WTC11 (cell line): Measurements from ENCODE around the gene ROBO4. TPM values are rescaled to one million over a fixed set of nuclear protein-coding genes. Genes with fewer than 3 reads are reported as not detected.

Experiments used
- ATAC-seq: fragments of 200-7000 bp; cut with Tn5 transposase; 2 replicates; pipeline ENCODE4 v1.10.0; 2021; ENCODE audit warnings: mild to moderate bottlenecking, moderate library complexity
- CTCF ChIA-PET: fragments of 300-600 bp; sonication (Branson Sonifier 250); formaldehyde crosslinking; loops from one replicate; lab custom pipeline; 2021; ENCODE audit warnings: antibody characterized with exemption; lab: Charles Lee
- POLR2A ChIA-PET: fragments of 350-600 bp; sonication (Branson Sonifier 250); formaldehyde crosslinking; loops from one replicate; lab custom pipeline; 2021; ENCODE audit warnings: antibody characterized with exemption; lab: Charles Lee
- DNase-seq: peaks from one replicate; pipeline ENCODE4 v3.0.0; 2021; ENCODE audit warnings: low spot score
- H3K27ac Mint-ChIP-seq: 2 replicates; pipeline ENCODE4 v1.8.0; 2021; ENCODE audit warnings: mixed read lengths
- H3K27me3 Mint-ChIP-seq: 2 replicates; pipeline ENCODE4 v1.8.0; 2021; ENCODE audit warnings: low read depth, mild to moderate bottlenecking, moderate library complexity, mixed read lengths
- H3K36me3 Mint-ChIP-seq: 2 replicates; pipeline ENCODE4 v1.8.0; 2021; ENCODE audit warnings: mixed read lengths
- H3K4me1 Mint-ChIP-seq: 2 replicates; pipeline ENCODE4 v1.8.0; 2022; ENCODE audit warnings: mixed read lengths
- H3K4me3 Mint-ChIP-seq: 2 replicates; pipeline ENCODE4 v1.8.0; 2021; ENCODE audit warnings: mild to moderate bottlenecking, moderate library complexity, mixed read lengths
- H3K9me3 Mint-ChIP-seq: 2 replicates; pipeline ENCODE4 v1.8.0; 2021; ENCODE audit warnings: mixed read lengths
- ATF3 ChIP-seq: sonication (generic); formaldehyde crosslinking; conservative IDR thresholded peaks from 2 replicates; pipeline ENCODE4 v1.8.1; 2022; ENCODE audit warnings: mild to moderate bottlenecking, missing genetic modification reagents
- ATF6 ChIP-seq: sonication (generic); formaldehyde crosslinking; IDR thresholded peaks from 2 replicates; pipeline ENCODE4 v1.8.1; 2023; ENCODE audit warnings: mild to moderate bottlenecking, missing genetic modification reagents
- CTCF ChIP-seq: fragments of 200-600 bp; IDR thresholded peaks from 2 replicates; pipeline ENCODE4 v1.8.0; 2022; ENCODE audit warnings: antibody characterized with exemption
- E2F5 ChIP-seq: sonication (generic); formaldehyde crosslinking; IDR thresholded peaks from 2 replicates; pipeline ENCODE4 v1.8.1; 2022; ENCODE audit warnings: mild to moderate bottlenecking, moderate library complexity, missing genetic modification reagents
- ELF4 ChIP-seq: sonication (generic); formaldehyde crosslinking; IDR thresholded peaks from 2 replicates; pipeline ENCODE4 v1.8.1; 2022; ENCODE audit warnings: low read depth, mild to moderate bottlenecking, moderate library complexity, missing genetic modification reagents
- ERG ChIP-seq: fragments of 250-450 bp; sonication (Bioruptor Pico); IDR thresholded peaks from 2 replicates; pipeline ENCODE4 v1.8.0; 2021; ENCODE audit warnings: mild to moderate bottlenecking
- GRHL2 ChIP-seq: fragments of 250-450 bp; sonication (Bioruptor Pico); IDR thresholded peaks from 2 replicates; pipeline ENCODE4 v1.8.0; 2022; ENCODE audit warnings: mild to moderate bottlenecking, moderate library complexity; ENCODE audit not compliant: insufficient replicate concordance, severe bottlenecking
- MYBL2 ChIP-seq: sonication (generic); formaldehyde crosslinking; IDR thresholded peaks from 2 replicates; pipeline ENCODE4 v1.8.1; 2023; ENCODE audit warnings: mild to moderate bottlenecking, moderate library complexity, missing genetic modification reagents
- PRDM15 ChIP-seq: sonication (generic); formaldehyde crosslinking; IDR thresholded peaks from 2 replicates; pipeline ENCODE4 v1.8.0; 2022; ENCODE audit warnings: missing genetic modification reagents
- PRRX2 ChIP-seq: fragments of 250-450 bp; sonication (Bioruptor Pico); IDR thresholded peaks from 2 replicates; pipeline ENCODE4 v1.8.0; 2021; ENCODE audit warnings: mild to moderate bottlenecking
- SMAD3 ChIP-seq: sonication (generic); formaldehyde crosslinking; IDR thresholded peaks from 2 replicates; pipeline ENCODE4 v1.8.0; 2022; ENCODE audit warnings: missing genetic modification reagents, mild to moderate bottlenecking, borderline replicate concordance
- STAT6 ChIP-seq: sonication (generic); formaldehyde crosslinking; conservative IDR thresholded peaks from 2 replicates; pipeline ENCODE4 v1.8.1; 2023; ENCODE audit warnings: mild to moderate bottlenecking, low read depth, missing genetic modification reagents, moderate library complexity
- TCF7 ChIP-seq: sonication (generic); formaldehyde crosslinking; IDR thresholded peaks from 2 replicates; pipeline ENCODE4 v1.8.0; 2022; ENCODE audit warnings: mild to moderate bottlenecking, low read depth, missing genetic modification reagents, moderate library complexity
- TP53 ChIP-seq: sonication (generic); formaldehyde crosslinking; IDR thresholded peaks from 2 replicates; pipeline ENCODE4 v1.8.1; 2023; ENCODE audit warnings: mild to moderate bottlenecking, missing genetic modification reagents
- USF1 ChIP-seq: sonication (generic); formaldehyde crosslinking; IDR thresholded peaks from 2 replicates; pipeline ENCODE4 v1.8.0; 2022; ENCODE audit warnings: mild to moderate bottlenecking, missing genetic modification reagents
- ZBTB21 ChIP-seq: sonication (generic); formaldehyde crosslinking; IDR thresholded peaks from 2 replicates; pipeline ENCODE4 v1.8.1; 2023; ENCODE audit warnings: mild to moderate bottlenecking, missing genetic modification reagents, borderline replicate concordance
- ZNF263 ChIP-seq: sonication (generic); formaldehyde crosslinking; IDR thresholded peaks from 2 replicates; pipeline ENCODE4 v1.8.1; 2022; ENCODE audit warnings: low read depth, mild to moderate bottlenecking, moderate library complexity, missing genetic modification reagents
- total RNA-seq: library from RNA; stranded (reverse); gene quantifications from 3 replicates; pipeline ENCODE4 v1.2.3, GENCODE V29; 2021

ROBO4 gene
- total RNA-seq, 1 experiment from 2014 or later, result 0.13 TPM

- TF ChIP-seq SMAD3 (CRISPR knock-in tag) (no peak), GRHL2 (CRISPR knock-in tag) (no peak), ZBTB21 (CRISPR knock-in tag) (no peak)
Observed at GRCh38 chr11:124893781-124894401, 3.8 kb downstream of the ROBO4 start (continued).

GRCh38 chr11:124892750-124893454 lies 4.8 kb downstream of the ROBO4 start:
- Mint-ChIP-seq H3K9me3 (no peaks in the 10 kb centered on the region), H3K27ac (no peak overlapping the region), H3K4me3 (no peak overlapping the region), H3K4me1 (peaks cover 5% of the 10 kb centered on the region), H3K36me3 (no peaks in the 10 kb centered on the region), H3K27me3 (peaks cover 26% of the 10 kb centered on the region)
- ATAC-seq, result no peak
- TF ChIP-seq E2F5 (CRISPR knock-in tag) (no peak), TCF7 (CRISPR knock-in tag) (no peak), ATF3 (CRISPR knock-in tag) (no peak)
- POLR2A ChIA-PET, result no interaction called here
- DNase-seq, result no peak
- CTCF ChIA-PET, result interaction anchor here (1.1 to 1.2 kb wide), 3 partner anchors 42 to 224 kb away, joined by 3 read pairs; no protein-coding TSS in a partner anchor

- no peaks in the 10 kb centered on the region for H3K9me3 Mint-ChIP-seq
- no peak overlapping the region for H3K27ac Mint-ChIP-seq
- no peaks in the 10 kb centered on the region for H3K4me1 Mint-ChIP-seq
- peaks cover 29% of the 10 kb centered on the region for H3K27me3 Mint-ChIP-seq
- ChIA-PET CTCF (interaction anchor here (1.1 to 2.0 kb wide), 4 partner anchors 16 to 223 kb away, joined by 3 to 13 read pairs (median 3); no protein-coding TSS in a partner anchor), POLR2A (no interaction called here)
- DNase-seq, result no peak
- ATAC-seq, result no peak
- H3K36me3 Mint-ChIP-seq, result no peaks in the 10 kb centered on the region
- TF ChIP-seq PRRX2 (no peak), ERG (no peak), ELF4 (CRISPR knock-in tag) (no peak), ATF6 (CRISPR knock-in tag) (no peak), MYBL2 (CRISPR knock-in tag) (no peak), ZNF263 (no peak), USF1 (no peak), TP53 (CRISPR knock-in tag) (no peak), CTCF (no peak), PRDM15 (CRISPR knock-in tag) (no peak), STAT6 (no peak)
- H3K4me3 Mint-ChIP-seq, result no peak overlapping the region
Observed at GRCh38 chr11:124892146-124892545, 5.5 kb downstream of the ROBO4 start.
